ENCODE measurements around the gene NRN1L.

DNA sequence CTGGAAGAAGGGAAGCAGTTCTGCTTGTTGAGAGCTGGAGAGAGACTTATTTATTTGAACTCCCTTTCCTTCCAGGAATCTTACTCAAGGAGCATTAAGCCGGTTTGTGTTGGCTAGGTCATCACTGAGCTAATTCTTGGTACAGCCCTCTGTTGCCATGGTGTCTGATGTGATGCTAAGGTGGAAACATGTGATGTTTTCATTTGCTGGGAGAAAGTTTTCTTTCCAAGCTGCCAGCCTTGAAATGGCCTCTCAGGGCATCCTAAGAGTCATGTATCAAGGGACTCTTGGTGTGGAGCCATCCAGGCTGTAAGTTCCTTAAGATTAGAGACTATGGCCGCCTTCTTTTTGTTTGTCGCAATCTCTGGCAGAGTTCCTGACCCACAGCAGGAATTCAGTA lies 12.5 kb downstream of the NRN1L start:
- TF ChIP-seq, protein P1, sequence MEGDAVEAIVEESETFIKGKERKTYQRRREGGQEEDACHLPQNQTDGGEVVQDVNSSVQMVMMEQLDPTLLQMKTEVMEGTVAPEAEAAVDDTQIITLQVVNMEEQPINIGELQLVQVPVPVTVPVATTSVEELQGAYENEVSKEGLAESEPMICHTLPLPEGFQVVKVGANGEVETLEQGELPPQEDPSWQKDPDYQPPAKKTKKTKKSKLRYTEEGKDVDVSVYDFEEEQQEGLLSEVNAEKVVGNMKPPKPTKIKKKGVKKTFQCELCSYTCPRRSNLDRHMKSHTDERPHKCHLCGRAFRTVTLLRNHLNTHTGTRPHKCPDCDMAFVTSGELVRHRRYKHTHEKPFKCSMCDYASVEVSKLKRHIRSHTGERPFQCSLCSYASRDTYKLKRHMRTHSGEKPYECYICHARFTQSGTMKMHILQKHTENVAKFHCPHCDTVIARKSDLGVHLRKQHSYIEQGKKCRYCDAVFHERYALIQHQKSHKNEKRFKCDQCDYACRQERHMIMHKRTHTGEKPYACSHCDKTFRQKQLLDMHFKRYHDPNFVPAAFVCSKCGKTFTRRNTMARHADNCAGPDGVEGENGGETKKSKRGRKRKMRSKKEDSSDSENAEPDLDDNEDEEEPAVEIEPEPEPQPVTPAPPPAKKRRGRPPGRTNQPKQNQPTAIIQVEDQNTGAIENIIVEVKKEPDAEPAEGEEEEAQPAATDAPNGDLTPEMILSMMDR (IDR thresholded peaks at IDR 0.05; ENCODE audit: low read depth, low read length, missing input control) = no peak
- no peak for TF ChIP-seq GABPA (IDR thresholded peaks at IDR 0.05 in 1 of 2, conservative IDR thresholded peaks at IDR 0.05 in 1 of 2)
